ENCODE measurements around the gene SIX5.
A peak's percentile ranks its signal among the peaks of the same experiment; 100 is the strongest.

The SIX5 gene

GRCh38 chr19:45792470-45793177 is 23.6 kb upstream of the SIX5 start, which contains the start of gene DMWD:
Gene DMWD (minus strand): TSS chr19:45792845. CDS start chr19:45792756, 89 bp downstream.
- DNase-seq (ENCODE audit: low read depth in 2 of 2) = peak; percentile 100

DNA sequence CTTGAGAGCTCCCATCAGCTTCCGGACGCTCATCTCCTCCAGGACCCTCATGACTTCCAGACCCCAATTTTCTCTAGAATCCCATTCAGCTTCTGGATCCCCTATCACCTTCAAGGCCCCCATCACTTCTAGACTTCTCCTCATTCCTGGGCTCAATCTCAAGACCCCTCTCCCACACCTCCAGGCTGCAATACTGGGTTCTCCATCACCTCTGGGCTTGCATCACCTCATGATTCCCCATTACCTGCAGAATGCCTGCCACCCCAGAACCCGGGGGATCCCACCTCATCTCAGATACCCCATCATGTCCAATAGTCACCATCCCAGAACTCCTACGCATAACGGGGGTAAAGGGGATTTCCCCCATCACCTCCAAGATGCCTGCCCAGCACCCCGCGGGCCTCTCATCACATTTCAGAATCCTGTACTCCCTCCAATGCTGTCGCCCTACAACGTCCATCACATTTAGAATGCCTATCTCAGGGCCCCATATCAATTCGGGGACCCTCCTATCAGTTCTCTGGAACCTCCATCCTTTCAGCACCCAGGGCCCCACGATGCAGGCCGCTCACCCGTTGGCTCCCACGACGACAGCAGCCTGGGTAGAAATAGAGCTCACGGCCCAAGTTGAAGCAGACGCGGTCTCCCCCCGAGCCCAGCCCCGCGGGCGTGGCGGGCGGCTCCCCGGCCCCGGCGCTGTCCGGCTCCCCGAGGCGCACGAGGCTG is 22.9 kb upstream of the SIX5 start:
- DNase-seq (ENCODE audit: low read depth in 2 of 2) = no peak

GRCh38 chr19:45790942-45791341 is 21.9 kb upstream of the SIX5 start:
- DNase-seq (ENCODE audit: low read depth in 2 of 2) = no peak

DNA sequence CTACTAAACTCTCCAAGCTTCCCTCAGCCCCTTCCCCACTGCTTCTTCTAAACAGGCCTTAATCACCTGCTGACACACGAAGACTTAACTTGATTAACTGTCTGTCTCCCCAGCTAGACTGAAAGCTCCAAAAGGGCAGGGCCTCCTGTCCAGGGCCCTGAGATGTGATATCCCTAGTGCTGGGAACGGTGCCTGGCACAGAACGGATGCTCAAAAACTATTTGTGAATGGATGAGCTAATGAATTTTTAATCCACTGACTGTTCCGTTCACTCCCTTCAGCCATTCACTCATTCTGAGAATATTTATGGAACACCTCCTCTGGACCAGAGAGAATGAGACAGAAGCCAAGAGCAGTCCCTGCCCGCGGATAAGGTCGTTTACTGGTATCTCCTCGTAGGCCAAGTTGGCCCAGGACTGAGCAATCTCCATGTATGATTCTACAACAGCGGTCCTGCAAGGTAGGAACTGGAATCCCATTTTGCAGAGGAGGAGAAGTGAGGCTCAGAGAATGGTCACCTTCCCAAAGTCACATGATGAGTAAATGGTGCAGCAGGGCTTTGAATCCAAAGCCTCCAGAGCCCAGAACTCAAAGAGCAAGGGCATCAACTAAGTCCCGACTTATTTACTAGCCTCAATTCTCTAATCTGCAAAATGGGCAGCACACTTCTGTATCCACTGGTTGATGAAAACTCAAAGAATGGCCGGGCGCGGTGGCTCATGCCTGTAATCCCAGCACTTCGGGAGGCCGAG is 20.2 kb upstream of the SIX5 start:
- DNase-seq (ENCODE audit: low read depth in 2 of 2) = no peak

GRCh38 chr19:45786533-45786894 is 17.5 kb upstream of the SIX5 start:
- no peak for DNase-seq (ENCODE audit: low read depth in 2 of 2)

- DNase-seq (ENCODE audit: low read depth in 2 of 2) = no peak
Observed at GRCh38 chr19:45785781-45786532, 16.9 kb upstream of the SIX5 start.

- DNase-seq (ENCODE audit: low read depth in 2 of 2) = no peak
Observed at GRCh38 chr19:45785097-45785496, 16.0 kb upstream of the SIX5 start.

- DNase-seq (ENCODE audit: low read depth in 2 of 2) = no peak
Observed at GRCh38 chr19:45784096-45784495, 15.0 kb upstream of the SIX5 start.

DNA sequence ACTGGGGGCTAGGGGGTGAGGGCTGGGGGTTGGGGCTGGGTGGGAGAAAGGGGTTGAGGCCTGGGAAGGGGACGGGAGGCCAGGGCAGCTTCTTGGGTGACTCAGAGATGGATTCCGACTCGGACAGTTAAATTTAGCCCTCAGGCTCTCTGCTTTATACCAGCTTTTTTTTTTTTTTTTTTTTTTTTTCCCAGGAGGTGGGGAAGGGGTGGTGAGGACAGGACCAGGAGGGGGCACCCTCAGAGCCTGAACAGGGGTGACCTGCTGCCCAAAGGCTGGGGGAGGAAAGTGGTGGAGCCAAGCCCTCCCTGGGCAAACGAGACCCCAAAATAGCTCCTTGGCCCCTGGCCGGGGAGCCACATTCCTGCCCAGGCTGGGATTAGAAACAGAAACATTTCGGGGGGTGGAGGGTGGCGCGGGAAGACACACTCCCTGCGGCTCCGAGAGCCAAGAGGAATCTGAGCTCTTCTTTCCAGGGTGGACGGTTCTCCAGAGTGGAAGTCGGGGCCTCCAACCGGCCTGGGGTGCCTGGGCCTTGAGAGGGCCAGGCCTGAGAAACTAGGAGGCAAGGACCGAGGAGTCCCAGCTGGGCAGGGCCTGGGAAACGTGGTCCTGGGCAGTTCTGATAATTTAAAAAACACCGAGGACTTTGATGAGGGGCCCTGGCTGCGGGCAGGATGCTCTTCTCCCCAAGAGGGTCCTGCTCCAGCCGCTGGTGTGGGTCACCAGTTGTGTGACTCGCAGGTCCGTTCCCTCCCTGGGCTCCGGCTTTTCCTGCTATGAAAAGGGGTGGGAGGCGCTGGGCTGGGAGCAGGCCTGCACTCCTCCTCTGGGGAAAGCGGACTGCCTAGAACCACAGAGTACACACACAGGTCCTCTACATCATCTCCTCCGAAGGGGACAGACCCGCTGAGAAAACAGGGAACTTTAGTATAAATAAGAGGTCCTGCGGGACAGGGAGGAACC is 14.1 kb upstream of the SIX5 start:
- DNase-seq (ENCODE audit: low read depth in 2 of 2) = no peak

DNA sequence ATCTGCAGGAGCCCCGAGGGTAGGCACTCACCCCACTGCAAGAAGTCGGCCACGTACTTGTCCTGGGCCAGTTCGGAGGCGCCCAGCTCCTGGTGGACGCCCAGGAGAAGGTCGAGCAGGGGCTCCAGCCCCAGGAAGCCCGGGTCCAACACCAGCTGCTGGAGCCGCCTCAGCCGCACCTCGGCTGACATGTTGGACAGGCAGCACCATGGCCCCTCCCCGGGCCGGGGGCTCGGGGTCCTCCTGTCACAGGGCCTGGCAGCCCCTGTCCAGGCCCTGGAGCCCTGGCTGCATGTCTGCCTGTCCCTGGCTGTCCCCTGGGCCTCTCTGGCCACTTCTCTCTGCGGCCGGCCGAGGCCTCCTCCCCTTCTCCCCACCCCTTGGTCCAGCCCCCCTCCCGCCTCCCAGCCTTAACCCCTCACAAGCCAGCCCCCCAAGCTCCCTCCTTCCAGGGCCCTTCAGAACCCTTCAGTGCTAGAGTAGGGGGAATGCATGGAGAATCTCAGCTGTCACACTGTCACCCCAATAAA is 13.2 kb upstream of the SIX5 start, which contains the start of gene DMPK:
Gene DMPK, minus strand, starts transcription at position 329 of the 530 bp plus-strand sequence. Its CDS starts 138 bp downstream, at position 191.
- no peak for DNase-seq (ENCODE audit: low read depth in 2 of 2)

GRCh38 chr19:45781214-45782161 is 12.4 kb upstream of the SIX5 start:
- no peak for DNase-seq (ENCODE audit: low read depth in 2 of 2)

GRCh38 chr19:45780448-45781213 is 11.6 kb upstream of the SIX5 start:
- no peak for DNase-seq (ENCODE audit: low read depth in 2 of 2)

- DNase-seq (ENCODE audit: low read depth in 2 of 2) = no peak
Observed at GRCh38 chr19:45780146-45780447, 11.0 kb upstream of the SIX5 start.

- DNase-seq (ENCODE audit: low read depth in 2 of 2) = peak; percentile 90 to 97
Observed at GRCh38 chr19:45779231-45780145, 10.4 kb upstream of the SIX5 start.

DNA sequence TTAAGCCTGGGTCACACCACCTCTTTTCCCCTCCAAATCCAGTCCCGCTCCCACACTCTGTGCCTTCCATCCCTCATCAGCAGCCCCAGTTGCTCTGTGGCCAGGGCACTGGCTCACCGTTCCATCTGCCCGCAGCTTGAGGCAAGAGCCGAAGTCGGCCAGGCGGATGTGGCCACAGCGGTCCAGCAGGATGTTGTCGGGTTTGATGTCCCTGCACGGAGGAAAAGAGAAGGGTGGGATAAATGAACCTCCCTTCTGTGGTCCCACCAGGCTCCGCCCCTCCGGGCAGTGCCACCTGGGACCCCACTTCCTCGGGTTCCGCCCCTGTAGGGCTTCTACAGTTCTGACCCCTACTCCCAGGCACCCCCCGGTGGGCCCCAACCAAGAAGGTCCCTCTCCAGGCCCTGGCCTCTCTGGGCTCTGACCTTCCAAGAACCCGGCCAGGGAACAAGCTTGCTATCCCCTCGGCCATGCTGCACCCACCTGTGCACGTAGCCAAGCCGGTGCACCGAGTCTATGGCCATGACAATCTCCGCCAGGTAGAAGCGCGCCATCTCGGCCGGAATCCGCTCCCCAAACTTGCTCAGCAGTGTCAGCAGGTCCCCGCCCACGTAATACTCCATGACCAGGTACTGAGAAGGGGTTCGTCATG is 9.1 kb upstream of the SIX5 start:
- no peak for DNase-seq (ENCODE audit: low read depth in 2 of 2)

DNA sequence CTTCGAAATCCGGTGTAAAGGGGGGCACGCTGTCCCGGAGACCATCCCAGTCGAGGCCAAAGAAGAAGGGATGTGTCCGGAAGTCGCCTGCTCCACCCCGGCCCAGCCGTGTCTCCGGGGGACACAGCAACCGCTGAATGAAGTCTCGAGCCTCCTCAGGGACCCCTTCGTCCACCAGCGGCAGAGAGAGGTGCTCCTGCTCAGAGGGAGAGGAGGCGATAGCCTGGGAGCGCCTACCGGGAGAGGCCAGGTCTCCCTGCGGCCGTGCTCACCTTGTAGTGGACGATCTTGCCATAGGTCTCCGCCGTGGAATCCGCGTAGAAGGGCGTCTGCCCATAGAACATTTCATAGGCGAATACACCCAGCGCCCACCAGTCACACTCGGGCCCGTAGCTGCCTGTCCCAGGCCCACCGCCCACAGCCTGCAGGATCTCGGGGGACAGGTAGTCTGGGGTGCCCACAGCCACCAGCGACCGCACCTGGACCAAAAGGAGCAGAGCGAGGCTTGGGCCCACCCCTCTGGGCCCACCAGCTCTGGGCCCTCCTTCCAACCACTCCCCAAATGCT is 8.4 kb upstream of the SIX5 start:
- DNase-seq (ENCODE audit: low read depth in 2 of 2) = no peak

DNA sequence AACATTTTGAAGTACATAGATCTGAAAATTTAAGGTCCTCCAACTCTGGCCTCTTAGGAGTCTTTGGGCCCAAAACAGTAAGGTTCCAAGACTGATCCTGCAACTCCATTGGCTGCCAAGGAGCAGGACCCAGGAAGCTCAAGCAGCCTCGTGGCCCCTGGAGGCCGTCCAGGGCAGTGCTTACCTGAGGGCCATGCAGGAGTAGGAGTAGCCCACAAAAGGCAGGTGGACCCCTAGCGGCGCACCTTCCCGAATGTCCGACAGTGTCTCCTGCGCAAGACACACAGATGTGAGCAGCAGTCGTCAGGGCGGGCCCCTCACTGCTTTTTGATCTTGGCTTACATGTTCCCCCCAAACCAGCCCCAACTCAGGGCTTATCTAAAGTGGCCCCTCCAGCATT is 5.7 kb upstream of the SIX5 start:
- no peak for DNase-seq (ENCODE audit: low read depth in 2 of 2)
